Motor neuron (in vitro differentiated cells): ENCODE measurements around the gene HNF4A. TPM values are rescaled to one million over a fixed set of nuclear protein-coding genes. Genes with fewer than 3 reads are reported as not detected.

Experiments
- total RNA-seq, 8 experiments: library from RNA; unstranded; fragments of 300-600 nt; gene quantifications; 2 replicates each; pipeline versions ENCODE4 v1.2.3 to v1.2.4, GENCODE V29; 2022

The HNF4A gene
- total RNA-seq, 8 experiments from 2014 or later: 0.09 to 0.62 (median 0.17) TPM; not detected in 2

Other genes starting within 250 kb of the HNF4A start
- 1 to 10 TPM in 1 of 8 experiments, under 1 TPM in 6, not detected in 1; 0.05 to 2.4 (median 0.28) TPM for gene JPH2, start 168.5 kb upstream of the HNF4A start, total RNA-seq
- 10 to 100 TPM; 34.0 to 50.6 (median 37.4) TPM for gene OSER1, start 144.9 kb upstream of the HNF4A start, total RNA-seq
- gene GDAP1L1, start 108.4 kb upstream of the HNF4A start, total RNA-seq: 100 to 1,000 TPM in 3 of 8 experiments, 10 to 100 TPM in 2, under 1 TPM in 3; 0.25 to 175 (median 62.2) TPM
- gene FITM2, start 44.5 kb upstream of the HNF4A start, total RNA-seq: 10 to 100 TPM in 2 of 8 experiments, 1 to 10 TPM in 6; 3.7 to 13.5 (median 5.4) TPM
- gene R3HDML, start 18.7 kb upstream of the HNF4A start, total RNA-seq: not detected
- gene TTPAL, start 120.2 kb downstream of the HNF4A start, total RNA-seq: 10 to 100 TPM in 5 of 8 experiments, 1 to 10 TPM in 3; 7.1 to 18.9 (median 11.9) TPM
- 100 to 1,000 TPM in 1 of 8 experiments, 10 to 100 TPM in 7; 39.3 to 108 (median 61.1) TPM for gene SERINC3, start 166.4 kb downstream of the HNF4A start, total RNA-seq
- gene PKIG, start 226.9 kb downstream of the HNF4A start, total RNA-seq: 10 to 100 TPM; 16.5 to 92.6 (median 28.5) TPM